GM18517 (cell line): ENCODE measurements around the gene CRTAP.
"Not testable (repeated sequence)": the region's sequence is repeated elsewhere in the genome, so short reads cannot be mapped to it uniquely, and the experiment has no call there.

Experiments
- ATAC-seq: cut with Tn5 transposase; IDR thresholded peaks from one replicate; pipeline ENCODE4 v1.9.1; 2021; ENCODE audit warnings: mild to moderate bottlenecking, moderate library complexity; ENCODE audit not compliant: unreplicated experiment

The CRTAP gene

GRCh38 chr3:33099109-33099645 lies 14.6 kb upstream of the CRTAP start:
- ATAC-seq, result no peak

GRCh38 chr3:33099701-33100100 lies 14.1 kb upstream of the CRTAP start:
- ATAC-seq, result no peak

GRCh38 chr3:33100229-33100628 lies 13.6 kb upstream of the CRTAP start:
- no peak for ATAC-seq

- ATAC-seq, result no peak
These were observed 10.8 kb upstream of the CRTAP start for GRCh38 chr3:33103034-33103433.

GRCh38 chr3:33103480-33103879 lies 10.3 kb upstream of the CRTAP start:
- ATAC-seq, result no peak

- no peak for ATAC-seq
These were observed 9.0 kb upstream of the CRTAP start for GRCh38 chr3:33104803-33105202.

GRCh38 chr3:33105341-33105948 lies 8.4 kb upstream of the CRTAP start:
- ATAC-seq, result no peak

- ATAC-seq, result not testable (repeated sequence)
These were observed 7.0 kb upstream of the CRTAP start for GRCh38 chr3:33106854-33107253.

GRCh38 chr3:33111581-33111980 lies 2.2 kb upstream of the CRTAP start:
- ATAC-seq, result peak; percentile 56

GRCh38 chr3:33114622-33115023 lies 809 bp downstream of the CRTAP start:
- ATAC-seq, result no peak

GRCh38 chr3:33115024-33115768 lies 1.4 kb downstream of the CRTAP start:
- ATAC-seq, result no peak

GRCh38 chr3:33117461-33117860 lies 3.6 kb downstream of the CRTAP start:
- no peak for ATAC-seq

GRCh38 chr3:33119891-33120290 lies 6.1 kb downstream of the CRTAP start:
- no peak for ATAC-seq

- no peak for ATAC-seq
These were observed 9.2 kb downstream of the CRTAP start for GRCh38 chr3:33122991-33123390.

GRCh38 chr3:33124638-33125037 lies 10.8 kb downstream of the CRTAP start:
- no peak for ATAC-seq

- no peak for ATAC-seq
These were observed 12.0 kb downstream of the CRTAP start for GRCh38 chr3:33125840-33126239.

GRCh38 chr3:33128706-33129105 lies 14.9 kb downstream of the CRTAP start:
- no peak for ATAC-seq

GRCh38 chr3:33130144-33130543 lies 16.3 kb downstream of the CRTAP start:
- no peak for ATAC-seq

GRCh38 chr3:33131331-33132018 lies 17.7 kb downstream of the CRTAP start:
- ATAC-seq, result peak; percentile 82

GRCh38 chr3:33132019-33132360 lies 18.2 kb downstream of the CRTAP start:
- ATAC-seq, result peak; percentile 9

GRCh38 chr3:33134026-33134625 lies 20.3 kb downstream of the CRTAP start:
- no peak for ATAC-seq
